Left ventricle myocardium superior (tissue), 1 donor: ENCODE results near the gene PURB. TPM values are rescaled to one million over a fixed set of nuclear protein-coding genes. Genes with fewer than 3 reads are reported as not detected.

Source experiments
- total RNA-seq: library from RNA; stranded (reverse); fragmentation: NEBNext Ultra II Directional; extraction: Animal tissue kit (Norgen Biotek cat#: 25700); gene quantifications from one replicate; pipeline ENCODE4 v1.2.1, GENCODE V29; 2021
- donor health status: DM: no; HTN: yes; CAD: no; lungs with severe emphysema.

The PURB gene
- total RNA-seq, 1 donor from 2014 or later, result 15.7 TPM

Other genes starting within 250 kb of the PURB start
- 64.8 TPM for gene ZMIZ2, start 136.7 kb downstream of the PURB start, total RNA-seq
- gene PPIA, start 88.8 kb downstream of the PURB start, total RNA-seq, result 436 TPM
- 261 TPM for gene H2AZ2, start 37.4 kb downstream of the PURB start, total RNA-seq
- gene MYO1G, start 93.5 kb upstream of the PURB start, total RNA-seq, result 1.3 TPM
- 36.7 TPM for gene CCM2, start 114.7 kb upstream of the PURB start, total RNA-seq
- 3.5 TPM for gene NACAD, start 203.4 kb upstream of the PURB start, total RNA-seq
- gene TBRG4, start 226.2 kb upstream of the PURB start, total RNA-seq, result 83.0 TPM